Retinal pigment epithelial cell (primary cell): ENCODE measurements around the gene SMCHD1.
A peak's percentile ranks its signal among the peaks of the same experiment; 100 is the strongest.

ENCODE experiments used
- DNase-seq: peaks from one replicate; pipeline ENCODE4 v3.0.0-alpha.2; 2010; ENCODE audit warnings: low read depth
- H3K4me3 ChIP-seq: 2 replicates; pipeline ENCODE4 v1.5.1; 2011; ENCODE audit warnings: mild to moderate bottlenecking, low read length, control low read depth, moderate library complexity
- TF ChIP-seq, protein P1 (sequence below): conservative IDR thresholded peaks from 2 replicates; pipeline ENCODE4 v1.5.1; 2011; ENCODE audit warnings: low read depth, low read length, control low read depth, inconsistent platforms

SMCHD1 gene

GRCh38 chr18:2644535-2644934 lies 11.0 kb upstream of the SMCHD1 start:
- DNase-seq, result no peak
- no peak overlapping the region for H3K4me3 ChIP-seq
- TF ChIP-seq, protein P1, sequence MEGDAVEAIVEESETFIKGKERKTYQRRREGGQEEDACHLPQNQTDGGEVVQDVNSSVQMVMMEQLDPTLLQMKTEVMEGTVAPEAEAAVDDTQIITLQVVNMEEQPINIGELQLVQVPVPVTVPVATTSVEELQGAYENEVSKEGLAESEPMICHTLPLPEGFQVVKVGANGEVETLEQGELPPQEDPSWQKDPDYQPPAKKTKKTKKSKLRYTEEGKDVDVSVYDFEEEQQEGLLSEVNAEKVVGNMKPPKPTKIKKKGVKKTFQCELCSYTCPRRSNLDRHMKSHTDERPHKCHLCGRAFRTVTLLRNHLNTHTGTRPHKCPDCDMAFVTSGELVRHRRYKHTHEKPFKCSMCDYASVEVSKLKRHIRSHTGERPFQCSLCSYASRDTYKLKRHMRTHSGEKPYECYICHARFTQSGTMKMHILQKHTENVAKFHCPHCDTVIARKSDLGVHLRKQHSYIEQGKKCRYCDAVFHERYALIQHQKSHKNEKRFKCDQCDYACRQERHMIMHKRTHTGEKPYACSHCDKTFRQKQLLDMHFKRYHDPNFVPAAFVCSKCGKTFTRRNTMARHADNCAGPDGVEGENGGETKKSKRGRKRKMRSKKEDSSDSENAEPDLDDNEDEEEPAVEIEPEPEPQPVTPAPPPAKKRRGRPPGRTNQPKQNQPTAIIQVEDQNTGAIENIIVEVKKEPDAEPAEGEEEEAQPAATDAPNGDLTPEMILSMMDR, result no peak

DNA sequence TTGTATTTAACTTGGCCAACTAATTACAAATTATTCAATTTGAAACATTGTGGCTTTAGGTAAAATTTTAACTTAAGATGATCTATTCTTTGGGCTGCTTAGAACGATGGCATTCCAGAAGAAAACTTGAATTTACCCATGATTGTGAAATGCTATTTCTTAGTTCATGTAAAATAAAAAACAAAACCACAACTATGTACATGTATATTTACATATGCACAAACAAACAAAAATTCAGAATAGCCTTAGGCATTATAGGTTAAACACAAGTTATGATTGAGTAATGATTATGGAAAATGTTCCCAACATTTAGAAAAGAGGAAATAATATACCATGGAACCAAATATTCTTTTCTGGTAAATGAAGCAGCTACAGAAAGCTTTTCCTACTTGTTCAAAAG lies 3.5 kb upstream of the SMCHD1 start:
- no peak overlapping the region for H3K4me3 ChIP-seq
- TF ChIP-seq, protein P1, result no peak
- no peak for DNase-seq

- DNase-seq, result no peak
- no peak overlapping the region for H3K4me3 ChIP-seq
- TF ChIP-seq, protein P1, result no peak
Observed at GRCh38 chr18:2653467-2653866, 2.1 kb upstream of the SMCHD1 start.

- TF ChIP-seq, protein P1, result no peak
- DNase-seq, result no peak
- peak overlapping the region; percentile 80 for H3K4me3 ChIP-seq
Observed at GRCh38 chr18:2654169-2654927, 1.2 kb upstream of the SMCHD1 start.

- H3K4me3 ChIP-seq, result peak overlapping the region; percentile 80
- no peak for DNase-seq
- TF ChIP-seq, protein P1, result no peak
Observed at GRCh38 chr18:2654928-2655177, 673 bp upstream of the SMCHD1 start.

- TF ChIP-seq, protein P1, result no peak
- no peak for DNase-seq
- H3K4me3 ChIP-seq, result peak overlapping the region; percentile 90
Observed at GRCh38 chr18:2655954-2656236, 369 bp downstream of the SMCHD1 start.

DNA sequence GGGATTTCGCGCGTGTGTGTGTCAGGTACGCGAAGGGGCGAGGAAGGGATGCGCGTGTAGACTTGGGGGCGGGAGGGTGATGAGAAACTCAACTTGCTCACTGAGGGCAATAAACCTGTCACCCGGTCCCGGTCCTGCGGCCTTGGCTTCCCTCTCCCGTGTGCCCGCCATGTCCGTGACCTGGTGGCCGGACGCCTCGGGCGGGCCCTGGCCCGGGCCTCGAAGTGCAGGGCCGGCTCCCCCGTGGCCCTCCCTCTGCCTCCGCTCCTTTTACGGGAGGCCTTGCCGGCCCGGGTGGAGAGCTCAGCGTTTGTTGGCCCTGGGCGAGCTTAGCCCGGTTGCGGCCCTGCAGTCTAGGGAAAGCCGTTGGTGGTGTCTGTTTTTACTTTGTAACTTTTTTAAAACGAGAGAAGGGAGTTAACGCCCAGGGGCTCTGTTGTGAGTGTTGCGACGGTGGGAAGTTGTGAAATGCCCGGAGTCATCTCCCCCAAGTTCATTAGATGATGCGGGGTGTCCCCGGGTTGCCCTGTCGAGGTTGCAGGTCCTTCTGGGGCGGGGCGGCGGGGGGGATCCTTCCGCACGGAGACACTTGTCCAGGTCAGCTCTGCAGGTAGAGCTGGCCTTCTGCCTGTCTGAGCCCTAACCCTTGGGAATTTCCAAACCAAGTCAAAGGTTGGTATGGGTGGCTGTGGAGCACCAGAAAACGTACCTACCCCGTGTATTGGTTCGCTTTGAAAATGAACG lies 883 bp downstream of the SMCHD1 start:
- peak; percentile 10 for DNase-seq
- peak overlapping the region; percentile 90 for H3K4me3 ChIP-seq
- TF ChIP-seq, protein P1, result no peak
